Vagina (tissue), 2 donors: Measurements from ENCODE around the gene ZNF268. TPM values are rescaled to one million over a fixed set of nuclear protein-coding genes. Genes with fewer than 3 reads are reported as not detected.

Experiments
- DNase-seq, 2 donors: peaks; one replicate each; pipeline ENCODE4 v3.0.0-alpha.2; 2017; ENCODE audit errors: extremely low spot score in 2 of 2
- H3K27ac ChIP-seq: fragments of 200-600 bp; sonication (generic); one replicate; pipeline ENCODE4 v1.5.1; 2019
- H3K27me3 ChIP-seq: fragments of 200-600 bp; sonication (generic); one replicate; pipeline ENCODE4 v1.5.1; 2019
- H3K36me3 ChIP-seq, 2 donors: fragments of 200-600 bp; sonication (generic); one replicate each; pipeline ENCODE4 v1.5.1; 2017 to 2019
- H3K4me1 ChIP-seq: fragments of 200-600 bp; sonication (generic); one replicate; pipeline ENCODE4 v1.5.1; 2019
- H3K4me3 ChIP-seq, 2 donors: fragments of 200-600 bp; sonication (generic); 1 replicate in 1 of 2; 2 replicates in 1 of 2; pipeline ENCODE4 v1.5.1; 2016 to 2019
- H3K9me3 ChIP-seq: fragments of 200-600 bp; sonication (generic); one replicate; pipeline ENCODE4 v1.5.1; 2019
- CTCF ChIP-seq, 3 experiments: fragments of 450-650 bp in 2 of 3; fragments of 200-600 bp in 1 of 3; sonication (generic) in 1 of 3; IDR thresholded peaks; one replicate each; pipeline ENCODE4 v1.5.1; 2017 to 2019; ENCODE audit warnings: antibody characterized with exemption in 3 of 3, mild to moderate bottlenecking in 2 of 3, moderate library complexity in 2 of 3
- POLR2A ChIP-seq, 2 donors: fragments of 450-650 bp; IDR thresholded peaks; one replicate each; pipeline ENCODE4 v1.6.1; 2017; ENCODE audit warnings: antibody characterized with exemption in 2 of 2, mild to moderate bottlenecking in 2 of 2, moderate library complexity in 2 of 2
- POLR2AphosphoS5 ChIP-seq, 2 donors: sonication (generic); formaldehyde crosslinking; IDR thresholded peaks; one replicate each; pipeline ENCODE4 v1.9.0; 2017; ENCODE audit warnings: antibody characterized with exemption in 2 of 2, mild to moderate bottlenecking in 2 of 2, low read depth in 1 of 2; ENCODE audit not compliant: insufficient read depth in 1 of 2
- intact Hi-C: fragments of 100-400 bp; cut with DNase I; formaldehyde crosslinking; loops from one replicate; pipeline ENCODE4 v1.15.1; 2023
- total RNA-seq: library from RNA; depleted of rRNA; stranded (reverse); fragments of >200 nt; gene quantifications from one replicate; pipeline ENCODE4 v1.2.3, GENCODE V29; 2016

Gene ZNF268
- total RNA-seq, 1 donor from 2014 or later, result 9.1 TPM

- no peaks in the 10 kb centered on the region for H3K27me3 ChIP-seq
- H3K27ac ChIP-seq, result no peak overlapping the region
- H3K4me1 ChIP-seq, result no peaks in the 10 kb centered on the region
- no peaks in the 10 kb centered on the region for H3K36me3 ChIP-seq
- H3K4me3 ChIP-seq, result no peak overlapping the region
- peaks cover 7% of the 10 kb centered on the region for H3K9me3 ChIP-seq
- TF ChIP-seq CTCF (IDR thresholded peaks at IDR 0.05), result no peak
- TF ChIP-seq POLR2AphosphoS5 (IDR thresholded peaks at IDR 0.05; ENCODE audit: insufficient read depth in 1 of 2, low read depth in 1 of 2), result no peak
- no peak for TF ChIP-seq POLR2A (IDR thresholded peaks at IDR 0.05)
- intact Hi-C loops, result no loop called here
- no peak for DNase-seq
These were observed 8.8 kb upstream of the ZNF268 start for GRCh38 chr12:133172491-133172890.

- DNase-seq, result no peak
- Histone ChIP-seq H3K36me3 (no peaks in the 10 kb centered on the region), H3K4me1 (no peaks in the 10 kb centered on the region), H3K27me3 (no peaks in the 10 kb centered on the region), H3K4me3 (no peak overlapping the region), H3K9me3 (peaks cover 7% of the 10 kb centered on the region), H3K27ac (no peak overlapping the region)
- intact Hi-C loops, result no loop called here
- no peak for TF ChIP-seq POLR2AphosphoS5 (IDR thresholded peaks at IDR 0.05; ENCODE audit: insufficient read depth in 1 of 2, low read depth in 1 of 2)
- no peak for TF ChIP-seq POLR2A (IDR thresholded peaks at IDR 0.05)
- no peak for TF ChIP-seq CTCF (IDR thresholded peaks at IDR 0.05)
These were observed 6.4 kb upstream of the ZNF268 start for GRCh38 chr12:133174901-133175300.

GRCh38 chr12:133180669-133181068 lies 626 bp upstream of the ZNF268 start:
- Histone ChIP-seq H3K4me3 (no peak overlapping the region), H3K4me1 (peaks cover 13% of the 10 kb centered on the region), H3K27me3 (no peaks in the 10 kb centered on the region), H3K27ac (no peak overlapping the region), H3K9me3 (peaks cover 3% of the 10 kb centered on the region), H3K36me3 (peaks cover 0 to 33% of the 10 kb centered on the region in 2 donors)
- intact Hi-C loops, result loop anchor here (1.0 kb wide), 1 partner anchor 100 kb away; the partner anchor contains the start of gene ZNF140
- DNase-seq, result no peak
- TF ChIP-seq POLR2A (IDR thresholded peaks at IDR 0.05), result no peak
- no peak for TF ChIP-seq POLR2AphosphoS5 (IDR thresholded peaks at IDR 0.05; ENCODE audit: insufficient read depth in 1 of 2, low read depth in 1 of 2)
- TF ChIP-seq CTCF (IDR thresholded peaks at IDR 0.05), result no peak

- Histone ChIP-seq H3K27ac (no peak overlapping the region), H3K27me3 (no peaks in the 10 kb centered on the region), H3K9me3 (peaks cover 86% of the 10 kb centered on the region), H3K4me1 (no peaks in the 10 kb centered on the region), H3K4me3 (no peak overlapping the region), H3K36me3 (peaks cover 37 to 100% of the 10 kb centered on the region in 2 donors)
- intact Hi-C loops, result no loop called here
- no peak for TF ChIP-seq POLR2AphosphoS5 (IDR thresholded peaks at IDR 0.05; ENCODE audit: insufficient read depth in 1 of 2, low read depth in 1 of 2)
- TF ChIP-seq POLR2A (IDR thresholded peaks at IDR 0.05), result no peak
- no peak for TF ChIP-seq CTCF (IDR thresholded peaks at IDR 0.05)
- no peak for DNase-seq
These were observed 8.9 kb downstream of the ZNF268 start for GRCh38 chr12:133190176-133190575.

GRCh38 chr12:133192847-133193246 lies 11.6 kb downstream of the ZNF268 start:
- H3K36me3 ChIP-seq, result peaks cover 33 to 92% of the 10 kb centered on the region in 2 donors
- no peak for TF ChIP-seq POLR2A (IDR thresholded peaks at IDR 0.05)
- no peak for TF ChIP-seq CTCF (IDR thresholded peaks at IDR 0.05)
- TF ChIP-seq POLR2AphosphoS5 (IDR thresholded peaks at IDR 0.05; ENCODE audit: insufficient read depth in 1 of 2, low read depth in 1 of 2), result no peak
- H3K4me1 ChIP-seq, result no peaks in the 10 kb centered on the region
- intact Hi-C loops, result no loop called here
- no peaks in the 10 kb centered on the region for H3K27me3 ChIP-seq
- H3K9me3 ChIP-seq, result peaks cover 85% of the 10 kb centered on the region
- no peak overlapping the region for H3K27ac ChIP-seq
- DNase-seq, result no peak
- no peak overlapping the region for H3K4me3 ChIP-seq
